HG02981 (cell line): ENCODE results near the gene UCKL1.

ENCODE experiments used
- ATAC-seq: cut with Tn5 transposase; IDR thresholded peaks from one replicate; pipeline ENCODE4 v1.9.1; 2021; ENCODE audit warnings: mild to moderate bottlenecking, moderate library complexity; ENCODE audit not compliant: unreplicated experiment

The UCKL1 gene

DNA sequence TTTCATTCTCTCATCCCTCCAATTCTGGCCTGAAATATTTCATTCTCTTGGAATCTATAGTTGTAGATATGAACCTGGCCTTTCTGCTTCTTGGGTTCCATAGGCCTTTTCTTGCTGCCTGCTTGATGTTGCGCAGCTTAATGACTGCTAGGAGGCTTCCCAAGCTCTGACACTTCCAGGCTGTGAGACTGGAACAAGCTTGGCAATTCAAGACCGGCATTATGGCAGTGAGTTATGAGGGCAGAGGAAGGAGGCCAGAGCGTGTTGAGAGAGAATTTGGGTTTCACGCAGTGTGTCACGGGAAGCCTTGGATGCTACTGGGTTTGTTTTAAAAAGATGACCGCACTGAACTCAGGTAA, 62.2 kb downstream of the UCKL1 start:
- ATAC-seq: no peak

DNA sequence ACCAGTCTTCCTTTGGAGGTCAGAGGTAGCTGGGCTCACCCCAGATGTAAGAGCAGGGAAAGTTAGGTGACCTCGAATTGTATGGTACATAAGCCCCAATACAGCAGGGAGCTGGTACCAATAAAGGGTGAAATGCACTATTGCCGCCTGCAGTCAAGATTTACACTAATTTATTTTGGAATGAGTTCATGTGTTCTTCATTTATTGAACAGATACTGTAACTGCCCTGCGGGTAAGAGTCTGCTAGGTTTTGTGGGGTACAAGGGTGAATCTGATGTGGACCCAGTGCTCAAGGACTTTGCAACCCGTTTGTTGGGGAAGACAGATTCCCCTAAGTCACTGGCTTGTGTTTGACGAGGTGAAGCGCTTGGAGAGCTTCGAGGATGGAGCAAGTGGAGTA, 63.8 kb downstream of the UCKL1 start:
- ATAC-seq: no peak

DNA sequence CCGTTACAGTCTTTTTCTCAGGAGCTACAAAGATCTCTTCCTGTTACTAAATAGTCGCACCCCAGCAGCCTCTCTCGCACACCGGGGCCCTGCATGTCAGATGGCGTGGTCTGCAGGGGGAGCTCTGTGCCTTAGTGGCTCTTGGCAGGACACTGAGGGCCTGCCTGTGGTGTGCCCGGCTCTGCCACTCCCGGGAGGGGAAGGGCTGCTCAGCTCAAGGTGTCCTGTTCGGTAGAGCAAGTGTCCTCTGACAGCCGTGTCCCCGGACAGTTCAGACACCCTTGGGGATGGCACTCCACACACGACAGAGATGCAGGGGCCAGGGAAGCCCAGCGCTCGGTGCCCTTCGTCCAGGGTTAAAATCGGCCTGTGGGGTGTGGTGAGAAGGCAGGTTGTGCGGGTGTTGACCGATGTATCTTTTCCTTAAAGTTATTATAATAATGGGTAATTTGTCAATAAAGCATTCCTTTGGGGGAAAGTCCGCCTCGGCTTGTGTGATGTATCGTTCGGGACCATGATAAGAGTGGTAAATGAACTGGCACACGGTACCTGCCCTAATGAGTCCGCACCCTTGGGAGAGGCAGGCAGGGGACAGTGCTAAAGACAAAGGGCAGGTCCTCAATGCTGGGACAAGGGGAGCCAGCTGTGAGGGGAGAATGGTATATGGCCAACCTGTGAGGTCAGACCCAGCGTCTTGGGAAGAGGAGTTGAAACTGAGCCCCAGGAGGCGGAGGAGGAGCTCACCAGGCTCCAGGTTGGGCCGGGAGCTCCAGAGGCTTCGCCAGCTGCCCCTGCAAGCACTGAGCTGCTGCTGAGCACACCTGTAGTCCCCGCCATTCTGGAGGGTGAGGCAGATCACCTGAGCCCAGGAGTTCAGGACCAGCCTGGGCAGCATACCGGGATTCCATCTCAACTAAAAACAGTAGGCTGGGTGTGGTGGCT, 64.9 kb downstream of the UCKL1 start:
- no peak for ATAC-seq

DNA sequence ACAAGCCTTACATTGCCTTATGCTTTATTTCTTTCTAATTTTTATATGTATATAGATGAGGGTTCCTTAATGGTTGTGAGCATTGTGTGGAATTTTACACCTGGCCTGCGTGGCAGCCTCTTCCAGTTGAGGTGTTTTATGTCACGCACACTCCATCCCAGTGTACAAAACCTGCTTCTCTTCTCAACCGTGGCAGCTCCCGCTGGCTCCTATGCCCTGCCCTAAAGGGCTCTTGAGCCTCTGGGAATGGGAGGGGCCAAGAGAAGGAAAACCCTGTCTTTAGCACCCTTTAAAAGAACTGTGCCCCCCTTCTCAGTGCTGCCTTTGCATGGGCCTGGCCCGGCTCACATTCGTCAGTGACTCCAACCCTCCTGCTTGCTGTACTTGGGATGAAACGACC, 65.6 kb downstream of the UCKL1 start:
- ATAC-seq: no peak

DNA sequence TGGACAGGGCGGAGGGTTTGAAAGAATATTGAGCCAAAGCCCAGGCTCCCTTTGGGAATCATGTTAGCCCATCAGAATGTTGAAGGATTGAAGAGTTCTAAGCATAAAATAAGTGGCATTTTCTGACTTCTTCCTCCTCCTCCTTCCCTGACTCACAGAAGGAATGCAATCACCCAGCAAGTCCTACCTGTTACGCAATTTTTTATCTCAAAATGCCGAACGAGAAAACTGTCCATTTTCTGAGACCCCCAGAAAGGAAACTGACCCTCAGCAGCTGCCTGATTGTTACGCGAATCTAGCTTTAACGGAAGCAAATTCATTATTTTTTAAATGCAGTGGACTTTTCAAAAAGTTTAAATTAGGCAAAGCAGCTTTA, 66.0 kb downstream of the UCKL1 start:
- ATAC-seq: no peak
